Measurements from ENCODE around the gene SLC39A11.

DNA sequence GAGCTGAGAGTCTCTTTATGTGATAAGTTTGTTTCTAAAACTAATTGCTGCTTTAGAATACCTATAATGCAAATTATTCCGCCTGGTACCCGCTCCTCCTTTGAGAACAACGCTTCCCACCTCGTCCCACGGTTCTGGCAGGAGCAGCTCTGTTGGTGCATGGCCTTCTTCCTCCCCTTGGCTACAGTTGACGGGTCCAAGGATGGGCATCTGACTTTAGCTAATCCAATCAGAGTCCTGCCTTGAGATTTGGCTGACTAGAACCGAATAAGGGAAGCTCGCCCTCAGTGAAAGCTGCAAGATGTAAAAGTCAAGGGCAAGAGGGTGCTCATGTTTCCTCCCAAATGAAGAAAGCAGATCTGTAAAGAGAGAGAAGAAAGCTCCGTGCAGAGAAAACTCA is 481.3 kb downstream of the SLC39A11 start:
- TF ChIP-seq PATZ1 (CRISPR knock-in tag; IDR thresholded peaks at IDR 0.05; ENCODE audit: borderline replicate concordance) (no peak), TCF4 (CRISPR knock-in tag; IDR thresholded peaks at IDR 0.05; ENCODE audit: borderline replicate concordance) (no peak), ZNF565 (CRISPR knock-in tag; conservative IDR thresholded peaks at IDR 0.05; ENCODE audit: low read depth) (no peak), ARNTL (CRISPR knock-in tag; IDR thresholded peaks at IDR 0.05; ENCODE audit: borderline replicate concordance, low read depth) (no peak), ZNF8 (CRISPR knock-in tag; IDR thresholded peaks at IDR 0.05) (no peak), ZFP30 (CRISPR knock-in tag; IDR thresholded peaks at IDR 0.05) (no peak), SNAI2 (CRISPR knock-in tag; IDR thresholded peaks at IDR 0.05) (no peak), ZC3H10 (CRISPR knock-in tag; IDR thresholded peaks at IDR 0.05) (no peak), PPARA (CRISPR knock-in tag; IDR thresholded peaks at IDR 0.05; ENCODE audit: borderline replicate concordance) (no peak), GLIS3 (CRISPR knock-in tag; IDR thresholded peaks at IDR 0.05) (no peak), ZNF70 (CRISPR knock-in tag; IDR thresholded peaks at IDR 0.05) (no peak), ZFP3 (CRISPR knock-in tag; IDR thresholded peaks at IDR 0.05) (no peak)
- TF ChIP-seq, protein P1, sequence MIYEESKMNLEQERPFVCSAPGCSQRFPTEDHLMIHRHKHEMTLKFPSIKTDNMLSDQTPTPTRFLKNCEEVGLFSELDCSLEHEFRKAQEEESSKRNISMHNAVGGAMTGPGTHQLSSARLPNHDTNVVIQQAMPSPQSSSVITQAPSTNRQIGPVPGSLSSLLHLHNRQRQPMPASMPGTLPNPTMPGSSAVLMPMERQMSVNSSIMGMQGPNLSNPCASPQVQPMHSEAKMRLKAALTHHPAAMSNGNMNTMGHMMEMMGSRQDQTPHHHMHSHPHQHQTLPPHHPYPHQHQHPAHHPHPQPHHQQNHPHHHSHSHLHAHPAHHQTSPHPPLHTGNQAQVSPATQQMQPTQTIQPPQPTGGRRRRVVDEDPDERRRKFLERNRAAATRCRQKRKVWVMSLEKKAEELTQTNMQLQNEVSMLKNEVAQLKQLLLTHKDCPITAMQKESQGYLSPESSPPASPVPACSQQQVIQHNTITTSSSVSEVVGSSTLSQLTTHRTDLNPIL (CRISPR knock-in tag; IDR thresholded peaks at IDR 0.05; ENCODE audit: low read depth), result no peak

Measured in SK-N-SH treated with all-trans-retinoic acid at 6 μM for 48 hours (cell line).